Activated effector memory CD4-positive, alpha-beta T cell treated with anti-CD3 and anti-CD28 coated beads, Interleukin-2, amount 50 U/mL, for 16 hours (primary cell): ENCODE measurements around the gene HS3ST3A1.
"Not testable (repeated sequence)": the region's sequence is repeated elsewhere in the genome, so short reads cannot be mapped to it uniquely, and the experiment has no call there.

Experiments used
- DNase-seq: peaks from one replicate; pipeline ENCODE4 v3.0.0-alpha.2; 2020

The HS3ST3A1 gene

GRCh38 chr17:13569398-13570123, 32.2 kb downstream of the HS3ST3A1 start:
- no peak for DNase-seq

DNA sequence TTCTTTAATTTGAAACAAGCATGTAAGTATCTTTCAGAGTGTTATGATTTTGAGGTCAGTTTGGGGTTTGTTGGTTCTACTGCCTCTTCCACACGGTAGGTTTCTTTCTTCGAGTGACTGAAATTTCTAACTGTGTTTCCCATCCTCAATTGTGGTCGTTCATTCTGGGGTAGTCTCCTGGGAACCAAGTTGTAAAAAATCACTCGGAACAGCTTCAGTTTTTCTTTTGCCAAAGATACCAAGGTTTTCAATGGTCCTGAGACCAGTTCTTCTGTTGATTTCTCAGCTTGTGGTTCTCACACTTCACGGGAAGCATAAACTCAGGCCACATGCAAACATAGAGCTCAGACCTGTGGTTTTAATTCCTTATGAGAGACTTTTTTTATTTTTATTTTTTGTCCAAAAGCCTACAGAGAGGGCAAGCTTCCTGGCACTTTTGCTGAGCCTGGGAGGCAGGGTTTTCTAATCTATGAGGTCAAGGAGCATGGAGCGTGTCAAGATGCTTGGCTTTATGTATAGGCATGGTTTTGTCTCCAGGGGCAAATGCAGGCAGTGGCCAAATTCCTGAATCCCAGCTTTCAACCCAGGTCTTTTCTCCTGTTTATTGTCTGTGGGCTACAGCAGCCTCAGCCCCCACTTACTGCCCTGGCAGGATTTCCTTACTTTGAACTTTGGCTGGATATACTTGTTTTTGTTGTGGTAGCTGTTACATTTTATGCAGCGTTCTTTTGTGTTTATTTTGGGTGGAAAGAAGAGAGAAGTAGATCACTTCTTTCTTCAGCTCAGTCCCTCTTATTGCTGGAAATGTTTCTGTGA, 32.9 kb downstream of the HS3ST3A1 start:
- no peak for DNase-seq

GRCh38 chr17:13563866-13564265, 37.9 kb downstream of the HS3ST3A1 start:
- no peak for DNase-seq

GRCh38 chr17:13562271-13562800, 39.4 kb downstream of the HS3ST3A1 start:
- DNase-seq: no peak

GRCh38 chr17:13561606-13562270, 40.0 kb downstream of the HS3ST3A1 start:
- no peak for DNase-seq

DNA sequence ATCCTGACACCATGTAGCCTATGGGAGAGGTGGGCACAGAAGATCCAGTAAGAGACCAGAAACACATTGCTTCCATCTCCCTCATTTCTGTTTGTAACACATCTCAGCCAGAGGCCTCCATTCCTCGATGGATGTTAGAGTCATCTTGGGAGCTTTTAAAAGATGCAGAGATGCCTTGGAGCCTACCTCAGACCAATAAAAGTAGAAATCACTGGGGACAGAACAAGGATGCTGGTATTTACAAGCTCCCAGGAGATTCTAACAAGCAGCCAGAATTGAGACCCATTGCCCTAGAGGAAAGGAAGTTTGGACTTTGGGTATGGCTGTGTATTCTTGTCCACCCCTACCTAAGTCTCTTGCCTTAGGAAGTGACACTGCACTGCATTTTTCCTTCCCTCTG, 40.8 kb downstream of the HS3ST3A1 start:
- no peak for DNase-seq

DNA sequence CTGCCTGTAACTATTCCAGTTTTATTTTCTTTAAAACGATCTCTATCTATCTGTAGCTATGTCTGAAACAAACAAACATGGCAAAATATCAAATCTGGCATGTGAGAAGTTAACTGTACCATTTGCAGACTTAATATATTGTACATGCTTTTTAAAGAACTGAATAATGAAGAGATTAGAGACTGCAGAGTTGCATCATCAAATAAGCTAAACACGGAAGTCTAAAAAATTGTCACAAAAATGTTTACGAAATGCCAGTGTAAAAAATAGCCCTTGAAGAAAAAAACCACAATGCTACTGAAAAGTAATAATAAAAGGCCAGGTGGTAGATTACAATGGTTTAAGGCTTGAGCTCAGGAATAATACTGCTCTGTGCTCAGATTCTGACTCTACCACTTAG, 43.1 kb downstream of the HS3ST3A1 start:
- no peak for DNase-seq

DNA sequence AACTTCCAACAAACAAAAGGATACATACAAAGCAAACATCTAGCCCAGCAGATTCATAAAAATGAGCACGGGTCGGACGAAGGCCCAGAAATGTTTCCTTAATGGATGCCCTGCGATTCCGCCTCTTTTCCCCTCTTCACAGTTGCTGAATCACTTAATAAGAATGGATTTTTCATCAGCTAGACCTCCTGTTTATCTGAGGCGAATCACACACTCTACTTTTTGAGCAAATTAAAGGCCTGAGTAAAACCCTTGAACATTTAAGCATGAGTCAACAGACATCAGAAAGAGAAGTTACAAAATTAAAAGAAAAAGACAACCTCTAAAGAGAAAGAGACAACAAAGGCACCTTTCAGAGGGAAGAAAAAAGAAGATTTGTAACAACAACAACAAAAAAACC, 44.7 kb downstream of the HS3ST3A1 start:
- no peak for DNase-seq

DNA sequence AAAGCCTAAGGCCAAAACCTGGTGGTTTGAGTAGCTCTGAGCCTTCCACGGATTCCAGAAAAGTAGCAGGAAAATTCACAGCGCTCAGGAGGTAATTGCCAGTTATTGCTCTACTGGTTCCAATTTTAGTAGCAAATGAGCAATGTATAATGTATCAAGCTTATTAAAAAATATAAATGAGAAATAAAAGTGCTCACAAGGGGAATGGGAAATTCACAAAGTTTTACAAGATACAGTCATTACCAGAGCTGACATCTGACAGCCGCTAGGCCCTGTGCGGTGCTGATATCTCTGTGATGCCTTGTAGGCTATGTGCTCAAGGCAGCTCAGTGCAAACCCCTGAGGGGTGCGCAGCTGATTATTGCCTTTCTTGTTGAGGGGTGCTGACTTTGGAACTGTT, 47.5 kb downstream of the HS3ST3A1 start:
- DNase-seq: no peak

GRCh38 chr17:13550291-13550690, 51.4 kb downstream of the HS3ST3A1 start:
- no peak for DNase-seq

GRCh38 chr17:13548576-13548975, 53.2 kb downstream of the HS3ST3A1 start:
- DNase-seq: not testable (repeated sequence)

DNA sequence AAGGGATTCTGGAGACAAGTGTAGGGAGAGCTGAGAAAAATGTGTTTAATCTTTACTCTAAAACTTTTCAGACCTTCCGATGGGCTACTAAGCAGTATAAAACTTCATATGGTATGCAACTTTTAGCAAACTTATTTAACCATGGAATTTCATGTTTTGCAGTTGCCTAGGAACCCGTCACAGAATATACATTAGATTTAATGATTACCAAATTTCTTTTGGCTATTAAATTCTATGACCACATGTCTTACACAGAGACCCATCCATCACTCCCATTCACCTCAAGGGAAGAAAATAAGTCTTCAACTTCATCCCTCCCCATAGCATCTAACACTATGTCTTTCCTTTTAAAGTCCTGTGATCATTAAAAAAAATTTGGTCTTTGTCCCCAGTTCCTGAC, 54.9 kb downstream of the HS3ST3A1 start:
- DNase-seq: no peak

- no peak for DNase-seq
These were observed 55.8 kb downstream of the HS3ST3A1 start for GRCh38 chr17:13545941-13546340.

DNA sequence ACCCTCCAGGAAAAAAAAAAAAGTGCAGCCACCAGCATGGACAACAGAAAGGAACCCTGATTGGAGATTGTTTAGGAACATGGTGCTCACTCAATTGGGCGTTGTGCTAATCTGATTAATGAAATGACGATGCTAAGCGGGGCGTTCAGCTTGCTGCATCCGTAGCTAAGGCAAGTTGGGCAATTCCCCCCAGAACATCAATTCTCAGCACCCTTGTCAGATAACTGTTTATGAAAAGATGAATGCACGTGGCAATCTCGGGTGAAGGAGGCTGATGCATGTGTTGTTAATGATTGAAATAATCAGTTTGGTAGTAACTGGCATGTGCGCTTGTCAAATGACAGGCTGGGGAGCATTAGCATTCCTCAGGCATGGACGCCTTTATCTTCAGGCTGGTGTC, 57.0 kb downstream of the HS3ST3A1 start:
- DNase-seq: no peak

DNA sequence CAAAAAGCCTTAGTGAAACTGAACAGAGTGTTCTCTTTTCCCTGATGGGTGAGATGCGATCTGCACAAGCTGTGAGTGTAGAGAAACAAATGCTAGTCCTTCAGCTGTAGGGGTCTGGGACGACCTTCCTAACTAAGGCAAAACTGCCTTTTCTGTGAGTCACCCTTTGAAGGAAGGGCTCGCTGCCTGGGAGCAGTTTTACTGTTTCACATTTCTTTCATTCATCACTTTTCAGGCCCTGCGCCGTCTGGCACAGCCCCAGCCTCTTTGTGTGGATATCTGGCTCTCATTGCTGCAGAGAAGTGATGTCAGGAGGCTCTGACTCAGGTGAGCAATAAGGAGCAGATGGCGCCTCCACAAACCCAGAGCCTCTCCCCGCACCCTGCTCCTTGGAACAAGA, 57.4 kb downstream of the HS3ST3A1 start:
- DNase-seq: no peak

- DNase-seq: no peak
These were observed 59.1 kb downstream of the HS3ST3A1 start for GRCh38 chr17:13542636-13543035.

- no peak for DNase-seq
These were observed 60.7 kb downstream of the HS3ST3A1 start for GRCh38 chr17:13541032-13541480.

DNA sequence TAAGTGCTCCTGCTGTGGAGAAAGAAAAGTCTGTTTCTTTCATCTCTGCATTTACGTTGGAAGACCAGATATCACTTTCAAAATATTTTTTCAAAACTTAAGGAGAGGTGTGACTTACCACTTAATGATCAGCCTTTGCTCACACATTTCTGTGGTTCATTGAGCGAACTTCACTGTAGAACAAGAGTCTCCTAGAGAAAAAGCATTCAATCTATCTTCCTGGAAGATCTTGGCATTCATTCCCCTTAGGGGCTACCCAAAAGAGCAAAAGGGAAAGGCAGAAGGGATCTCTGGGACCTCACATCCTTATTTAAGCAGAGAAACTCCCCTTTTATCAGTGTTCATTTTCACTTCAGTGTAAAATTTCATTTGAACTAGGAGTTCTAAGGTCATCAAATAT, 61.2 kb downstream of the HS3ST3A1 start:
- no peak for DNase-seq

DNA sequence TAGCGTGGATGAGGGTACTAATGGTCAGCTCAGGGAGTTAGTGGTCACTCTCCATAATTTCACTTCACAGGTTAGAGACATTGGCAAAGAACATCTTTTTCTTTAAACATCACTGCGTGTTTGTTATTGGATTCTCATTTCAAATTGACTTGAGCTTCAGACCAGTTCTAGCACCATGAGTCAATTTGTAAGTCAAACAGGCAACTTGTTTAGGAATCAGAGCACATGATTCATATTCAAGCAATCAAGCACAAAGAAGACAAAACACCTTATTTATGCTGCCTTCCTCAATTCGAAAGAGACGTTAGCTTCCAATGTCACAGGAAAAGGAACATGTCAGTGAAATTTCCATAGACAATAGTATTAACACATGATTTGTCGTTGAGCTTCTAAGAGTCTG, 62.3 kb downstream of the HS3ST3A1 start:
- DNase-seq: no peak

- no peak for DNase-seq
These were observed 62.8 kb downstream of the HS3ST3A1 start for GRCh38 chr17:13538841-13539411.

GRCh38 chr17:13537871-13538643, 63.7 kb downstream of the HS3ST3A1 start:
- DNase-seq: no peak

GRCh38 chr17:13537167-13537731, 64.5 kb downstream of the HS3ST3A1 start:
- no peak for DNase-seq
